Left ventricle myocardium inferior (tissue), 1 donor: ENCODE measurements around the gene HDC. TPM values are rescaled to one million over a fixed set of nuclear protein-coding genes. Genes with fewer than 3 reads are reported as not detected.

Experiments
- DNase-seq: peaks from one replicate; pipeline ENCODE4 v3.0.0-alpha.2; 2020
- H3K27ac ChIP-seq: fragments of 200-600 bp; replicated peaks from 2 replicates; pipeline ENCODE4 v1.8.0; 2021
- H3K27me3 ChIP-seq: fragments of 200-600 bp; 2 replicates; pipeline ENCODE4 v1.8.0; 2021; ENCODE audit warnings: low read depth
- H3K36me3 ChIP-seq: fragments of 200-600 bp; 2 replicates; pipeline ENCODE4 v1.8.0; 2021
- H3K4me1 ChIP-seq: fragments of 200-600 bp; 2 replicates; pipeline ENCODE4 v1.8.0; 2021
- H3K4me3 ChIP-seq: fragments of 200-600 bp; 2 replicates; pipeline ENCODE4 v1.8.0; 2021; ENCODE audit warnings: mild to moderate bottlenecking, moderate library complexity
- H3K9me3 ChIP-seq: fragments of 200-600 bp; replicated peaks from 2 replicates; pipeline ENCODE4 v1.8.0; 2021
- CTCF ChIP-seq: fragments of 200-600 bp; IDR thresholded peaks from 2 replicates; pipeline ENCODE4 v1.8.0; 2021; ENCODE audit warnings: antibody characterized with exemption, mild to moderate bottlenecking, borderline replicate concordance
- intact Hi-C: fragments of 100-400 bp; cut with micrococcal nuclease; formaldehyde crosslinking; loops from one replicate; pipeline ENCODE4 v1.11.0; 2022
- total RNA-seq: library from RNA; stranded (reverse); fragmentation: NEBNext Ultra II Directional; extraction: Animal tissue kit (Norgen Biotek cat#: 25700); gene quantifications from one replicate; pipeline ENCODE4 v1.2.1, GENCODE V29; 2021
- donor health status: DM: no; HTN: yes; CAD: no; lungs with severe emphysema.

HDC gene
- total RNA-seq, 1 donor from 2014 or later: 0.52 TPM

- Histone ChIP-seq H3K9me3 (no peaks in the 10 kb centered on the region), H3K4me3 (no peak overlapping the region), H3K36me3 (no peaks in the 10 kb centered on the region), H3K27me3 (peaks cover 15% of the 10 kb centered on the region), H3K27ac (no peak overlapping the region), H3K4me1 (no peaks in the 10 kb centered on the region)
- no peak for TF ChIP-seq CTCF
- no peak for DNase-seq
- intact Hi-C loops: no loop called here
Observed at GRCh38 chr15:50206020-50206419, 59.5 kb downstream of the HDC start.

GRCh38 chr15:50202003-50202402 lies 63.5 kb downstream of the HDC start:
- intact Hi-C loops: no loop called here
- DNase-seq: no peak
- H3K4me1 ChIP-seq: no peaks in the 10 kb centered on the region
- TF ChIP-seq CTCF: no peak
- no peak overlapping the region for H3K27ac ChIP-seq
- no peaks in the 10 kb centered on the region for H3K27me3 ChIP-seq
- H3K36me3 ChIP-seq: no peaks in the 10 kb centered on the region
- H3K4me3 ChIP-seq: no peak overlapping the region
- no peaks in the 10 kb centered on the region for H3K9me3 ChIP-seq

- H3K36me3 ChIP-seq: no peaks in the 10 kb centered on the region
- intact Hi-C loops: no loop called here
- H3K9me3 ChIP-seq: no peaks in the 10 kb centered on the region
- peaks cover 8% of the 10 kb centered on the region for H3K27me3 ChIP-seq
- no peak overlapping the region for H3K27ac ChIP-seq
- H3K4me1 ChIP-seq: no peaks in the 10 kb centered on the region
- no peak overlapping the region for H3K4me3 ChIP-seq
- DNase-seq: no peak
- no peak for TF ChIP-seq CTCF
Observed at GRCh38 chr15:50192926-50193620, 72.5 kb downstream of the HDC start.

GRCh38 chr15:50192164-50192563 lies 73.4 kb downstream of the HDC start:
- TF ChIP-seq CTCF: no peak
- Histone ChIP-seq H3K4me3 (no peak overlapping the region), H3K27me3 (peaks cover 8% of the 10 kb centered on the region), H3K36me3 (no peaks in the 10 kb centered on the region), H3K4me1 (no peaks in the 10 kb centered on the region), H3K27ac (no peak overlapping the region), H3K9me3 (no peaks in the 10 kb centered on the region)
- intact Hi-C loops: no loop called here
- DNase-seq: no peak

Other genes starting within 250 kb of the HDC start
- gene ATP8B4, start 146.5 kb downstream of the HDC start, total RNA-seq: 2.5 TPM
- not detected for gene SLC27A2, start 83.5 kb downstream of the HDC start, total RNA-seq
- gene GABPB1, start 89.5 kb upstream of the HDC start, total RNA-seq: 8.1 TPM
- gene USP8, start 158.7 kb upstream of the HDC start, total RNA-seq: 43.9 TPM